T-helper 1 cell (primary cell): ENCODE measurements around the gene AIF1.
"Not testable (repeated sequence)": the region's sequence is repeated elsewhere in the genome, so short reads cannot be mapped to it uniquely, and the experiment has no call there.

ENCODE experiments used
- DNase-seq, 5 donors: peaks; one replicate each; pipeline ENCODE4 v3.0.0-alpha.2; 2012 to 2020

Gene AIF1

DNA sequence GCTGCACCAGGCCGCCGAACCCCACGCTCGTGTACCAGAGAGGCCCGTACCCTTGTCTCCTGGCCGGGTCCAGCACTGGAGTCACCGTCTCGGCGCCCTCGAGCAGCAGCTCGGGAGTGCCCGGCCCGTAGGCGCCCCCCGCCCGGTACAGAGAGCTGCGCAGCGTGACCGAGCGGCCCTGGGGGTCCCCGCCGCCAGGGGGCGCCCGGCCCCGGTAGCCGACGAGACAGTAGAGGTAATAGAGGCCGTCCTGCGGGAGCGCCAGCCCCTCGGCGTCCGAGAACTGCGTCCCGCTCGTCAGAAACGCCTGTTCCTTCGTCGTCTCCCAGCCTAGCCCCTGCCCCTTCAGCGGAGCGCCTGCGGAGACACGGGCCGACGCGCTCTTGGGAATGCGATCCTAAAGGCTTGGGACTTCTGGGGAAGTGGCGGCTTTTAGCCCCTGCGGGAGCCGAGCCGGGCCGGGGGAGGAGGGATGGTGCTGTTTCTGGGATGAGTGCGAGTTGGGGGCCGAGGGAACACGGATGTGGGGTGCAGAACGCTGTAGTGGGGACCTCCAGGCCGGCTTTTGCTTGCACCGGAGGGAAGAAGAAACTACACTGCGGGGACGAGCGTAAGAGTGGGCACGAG is 34.1 kb upstream of the AIF1 start:
- DNase-seq = peak; percentile 77 to 86 (median 83)

DNA sequence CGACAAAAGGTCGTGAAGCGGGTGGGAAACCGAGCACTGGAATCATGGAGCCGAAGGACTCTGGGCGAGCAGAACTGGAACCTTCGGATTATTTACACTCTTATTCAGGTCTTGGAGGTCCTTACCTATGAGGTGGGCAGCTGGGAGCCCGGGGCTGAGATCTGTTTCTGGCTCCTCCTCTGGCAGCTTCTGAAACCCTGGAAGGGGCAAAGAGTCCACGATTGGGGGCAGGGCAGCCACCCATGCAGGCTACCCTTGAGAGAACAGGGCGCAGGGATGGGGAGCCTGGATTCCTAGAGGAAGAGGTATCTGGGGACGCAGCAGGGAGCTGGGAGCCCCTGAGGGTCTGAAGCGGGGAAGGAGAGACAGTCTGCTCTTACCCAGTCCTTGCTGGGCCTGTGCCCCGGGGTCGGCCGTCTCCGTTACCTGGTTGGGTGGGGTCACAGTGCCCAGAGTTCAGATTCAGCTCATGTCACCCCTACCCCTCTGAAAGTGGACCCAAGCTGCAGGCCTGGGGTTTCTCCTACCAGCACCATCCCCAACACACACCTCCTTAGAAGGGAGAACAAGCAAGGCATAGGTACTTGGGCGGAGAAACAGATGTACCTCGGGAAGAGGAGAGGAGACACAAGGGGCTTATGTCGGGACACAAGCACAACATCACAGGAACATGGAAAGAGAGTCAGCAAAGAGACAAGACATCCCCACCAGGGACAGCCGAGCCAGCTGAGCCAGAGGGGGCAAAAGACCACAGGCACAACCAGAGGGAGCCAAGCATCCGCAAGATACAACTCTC is 33.4 kb upstream of the AIF1 start:
- DNase-seq = no peak

GRCh38 chr6:31582230-31582643 is 32.8 kb upstream of the AIF1 start, which contains the start of gene LTB:
TSS of gene LTB (minus strand) at chr6:31582424. CDS start at chr6:31582417, 7 bp downstream.
- DNase-seq = peak; percentile 62 to 82 (median 70)

DNA sequence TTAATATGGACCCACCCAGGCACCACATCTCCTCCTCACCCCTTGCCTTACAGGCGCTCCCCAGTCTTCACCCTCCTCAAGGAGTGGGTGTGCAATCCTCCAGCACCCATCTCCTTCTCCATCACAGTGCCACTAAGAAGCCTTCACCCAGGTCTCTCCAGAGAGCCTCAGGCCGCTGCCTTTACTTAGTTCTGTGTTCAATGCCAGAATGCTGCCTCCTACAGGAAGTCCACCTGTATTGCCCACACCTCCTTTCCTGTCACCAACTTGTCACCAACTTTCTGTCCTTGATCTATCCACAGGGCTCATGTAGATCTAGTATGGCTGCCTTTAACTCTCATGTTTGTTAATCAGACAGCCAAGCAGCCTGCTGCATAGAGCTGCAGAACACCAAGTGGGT is 29.5 kb upstream of the AIF1 start:
- peak in 1 of 5 donors; percentile 82 for DNase-seq

DNA sequence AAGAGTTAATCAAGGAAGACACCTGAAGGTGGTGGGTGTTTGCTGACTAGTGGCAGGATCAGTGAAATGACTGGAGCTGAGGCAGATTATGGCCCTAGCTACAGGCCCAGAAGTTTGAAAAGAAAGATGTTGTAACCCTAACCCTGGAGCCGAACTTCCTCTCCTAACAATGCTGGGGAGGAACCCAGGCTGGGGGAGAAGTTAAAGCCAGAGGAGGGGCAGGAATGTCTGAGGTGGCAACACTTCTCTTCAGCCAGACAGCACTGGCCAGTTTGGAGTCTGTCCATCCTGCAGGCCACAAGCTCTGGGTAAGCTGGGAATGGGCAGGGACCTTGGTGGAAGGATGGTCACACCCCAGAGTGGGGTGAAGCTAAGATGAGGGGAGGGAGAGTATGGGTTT is 29.0 kb upstream of the AIF1 start, which contains the start of gene LST1:
TSS of gene LST1 (plus strand) at position 270 of the 400 bp plus-strand sequence. CDS start 1,023 bp downstream, outside the sequence.
- no peak for DNase-seq

- DNase-seq = peak in 2 of 5 donors; percentile 25 to 38
Observed at GRCh38 chr6:31586599-31587281, 28.3 kb upstream of the AIF1 start.

DNA sequence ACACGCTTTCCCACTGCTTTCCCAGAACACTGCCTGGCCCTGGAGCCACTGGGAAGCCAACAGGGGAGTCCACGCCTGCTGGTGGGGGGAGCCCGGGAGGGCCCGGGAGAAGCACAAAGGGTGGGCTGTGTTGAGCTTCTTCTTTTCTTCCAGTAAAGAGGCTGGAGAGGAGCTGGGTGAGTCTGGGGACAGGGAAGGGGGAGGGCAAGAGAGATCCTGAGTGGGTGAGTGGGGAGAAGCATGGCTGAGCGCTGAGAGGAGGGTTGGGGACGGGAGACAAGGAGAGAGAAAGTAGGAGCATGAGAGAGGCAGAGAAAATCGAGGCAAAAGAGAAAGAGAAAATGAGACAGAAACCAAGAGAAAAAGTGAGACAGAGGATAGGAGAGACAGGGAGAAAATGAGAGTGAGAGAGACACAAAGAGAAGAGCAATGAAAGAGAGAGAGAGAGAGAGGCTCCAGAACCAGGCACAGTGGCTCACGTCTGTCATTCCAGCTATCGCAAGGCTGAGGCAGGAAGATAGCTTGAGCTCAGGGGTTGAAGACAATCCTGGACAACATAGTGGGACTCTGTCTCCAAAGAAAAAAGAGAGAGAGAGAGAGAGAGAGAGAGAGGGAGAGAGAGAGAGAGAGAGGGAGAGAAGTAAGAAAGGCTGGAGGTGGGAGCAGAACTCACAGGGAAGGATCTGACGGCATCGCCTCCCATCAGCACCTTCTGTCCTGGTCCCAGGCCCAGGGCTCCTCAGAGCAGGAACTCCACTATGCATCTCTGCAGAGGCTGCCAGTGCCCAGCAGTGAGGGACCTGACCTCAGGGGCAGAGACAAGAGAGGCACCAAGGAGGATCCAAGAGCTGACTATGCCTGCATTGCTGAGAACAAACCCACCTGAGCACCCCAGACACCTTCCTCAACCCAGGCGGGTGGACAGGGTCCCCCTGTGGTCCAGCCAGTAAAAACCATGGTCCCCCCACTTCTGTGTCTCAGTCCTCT is 26.9 kb upstream of the AIF1 start:
- peak in 1 of 5 donors; percentile 55 for DNase-seq

- DNase-seq = no peak
Observed at GRCh38 chr6:31588871-31589650, 26.0 kb upstream of the AIF1 start.

GRCh38 chr6:31590691-31591090 is 24.3 kb upstream of the AIF1 start:
- not testable (repeated sequence) for DNase-seq

GRCh38 chr6:31592396-31592771 is 22.6 kb upstream of the AIF1 start:
- DNase-seq = no peak

- DNase-seq = peak in 3 of 5 donors; percentile 35 to 79 (median 54)
Observed at GRCh38 chr6:31597006-31597405, 18.0 kb upstream of the AIF1 start.

- no peak for DNase-seq
Observed at GRCh38 chr6:31607317-31607716, 7.7 kb upstream of the AIF1 start.

- DNase-seq = no peak
Observed at GRCh38 chr6:31609519-31610406, 5.3 kb upstream of the AIF1 start.

GRCh38 chr6:31610968-31611367 is 4.1 kb upstream of the AIF1 start:
- DNase-seq = no peak

GRCh38 chr6:31614075-31614619 is 887 bp upstream of the AIF1 start:
- no peak for DNase-seq

GRCh38 chr6:31615748-31616147 is 714 bp downstream of the AIF1 start:
- DNase-seq = peak in 1 of 5 donors; percentile 33

GRCh38 chr6:31617010-31617409 is 2.0 kb downstream of the AIF1 start:
- no peak for DNase-seq

- peak; percentile 93 to 100 (median 95) for DNase-seq
Observed at GRCh38 chr6:31619805-31620585, 5.0 kb downstream of the AIF1 start.
